ENCODE data around the gene TBCK.

TBCK gene

DNA sequence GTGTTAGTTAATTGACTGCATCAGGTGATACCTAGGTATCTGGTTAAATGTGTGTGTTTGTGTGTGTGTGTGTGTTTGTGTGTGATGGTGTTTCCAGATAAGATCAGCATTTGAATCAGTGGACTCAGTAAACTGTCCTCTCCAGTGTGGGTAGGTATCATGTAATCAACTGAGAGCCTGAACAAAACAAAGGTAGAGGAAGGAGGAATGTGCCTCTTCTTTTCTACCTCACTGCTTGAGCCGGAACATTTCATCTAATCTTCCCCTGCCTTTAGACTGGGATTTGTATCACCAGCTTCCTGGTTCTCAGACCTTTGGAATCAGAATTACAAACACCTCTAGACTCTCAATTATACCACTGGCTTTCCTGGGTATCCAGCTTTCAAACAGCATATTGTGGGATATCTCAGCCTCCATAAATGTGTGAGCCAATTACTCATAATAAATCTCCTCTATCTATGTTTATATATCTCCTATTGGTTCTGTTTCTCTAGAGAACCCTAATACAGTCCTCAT, 120.5 kb downstream of the TBCK start:
- TF ChIP-seq, protein P1, sequence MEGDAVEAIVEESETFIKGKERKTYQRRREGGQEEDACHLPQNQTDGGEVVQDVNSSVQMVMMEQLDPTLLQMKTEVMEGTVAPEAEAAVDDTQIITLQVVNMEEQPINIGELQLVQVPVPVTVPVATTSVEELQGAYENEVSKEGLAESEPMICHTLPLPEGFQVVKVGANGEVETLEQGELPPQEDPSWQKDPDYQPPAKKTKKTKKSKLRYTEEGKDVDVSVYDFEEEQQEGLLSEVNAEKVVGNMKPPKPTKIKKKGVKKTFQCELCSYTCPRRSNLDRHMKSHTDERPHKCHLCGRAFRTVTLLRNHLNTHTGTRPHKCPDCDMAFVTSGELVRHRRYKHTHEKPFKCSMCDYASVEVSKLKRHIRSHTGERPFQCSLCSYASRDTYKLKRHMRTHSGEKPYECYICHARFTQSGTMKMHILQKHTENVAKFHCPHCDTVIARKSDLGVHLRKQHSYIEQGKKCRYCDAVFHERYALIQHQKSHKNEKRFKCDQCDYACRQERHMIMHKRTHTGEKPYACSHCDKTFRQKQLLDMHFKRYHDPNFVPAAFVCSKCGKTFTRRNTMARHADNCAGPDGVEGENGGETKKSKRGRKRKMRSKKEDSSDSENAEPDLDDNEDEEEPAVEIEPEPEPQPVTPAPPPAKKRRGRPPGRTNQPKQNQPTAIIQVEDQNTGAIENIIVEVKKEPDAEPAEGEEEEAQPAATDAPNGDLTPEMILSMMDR (IDR thresholded peaks at IDR 0.05; ENCODE audit: low read depth, low read length), result no peak
- DNase-seq (ENCODE audit: extremely low read depth, low read depth), result no peak

DNA sequence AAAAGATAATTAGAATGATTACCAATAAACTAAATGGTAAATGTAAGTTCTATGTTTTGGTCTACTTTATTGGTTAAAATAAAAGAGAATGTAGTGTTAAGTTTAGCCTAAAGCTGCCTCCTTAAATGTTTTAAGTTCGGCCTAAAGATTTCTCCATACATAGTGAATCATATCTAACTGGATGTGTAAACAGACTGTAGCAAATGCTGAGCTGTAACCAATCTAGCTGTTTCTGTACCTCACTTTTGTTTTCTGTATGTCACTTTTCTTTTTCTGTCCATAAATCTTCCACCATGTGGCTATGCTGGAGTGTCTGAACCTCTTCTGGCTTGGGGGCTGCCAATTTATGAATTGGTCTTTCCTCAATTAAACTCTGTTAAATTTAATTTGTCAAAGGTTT, 121.2 kb downstream of the TBCK start:
- DNase-seq (ENCODE audit: extremely low read depth, low read depth), result no peak
- TF ChIP-seq, protein P1 (IDR thresholded peaks at IDR 0.05; ENCODE audit: low read depth, low read length), result no peak

DNA sequence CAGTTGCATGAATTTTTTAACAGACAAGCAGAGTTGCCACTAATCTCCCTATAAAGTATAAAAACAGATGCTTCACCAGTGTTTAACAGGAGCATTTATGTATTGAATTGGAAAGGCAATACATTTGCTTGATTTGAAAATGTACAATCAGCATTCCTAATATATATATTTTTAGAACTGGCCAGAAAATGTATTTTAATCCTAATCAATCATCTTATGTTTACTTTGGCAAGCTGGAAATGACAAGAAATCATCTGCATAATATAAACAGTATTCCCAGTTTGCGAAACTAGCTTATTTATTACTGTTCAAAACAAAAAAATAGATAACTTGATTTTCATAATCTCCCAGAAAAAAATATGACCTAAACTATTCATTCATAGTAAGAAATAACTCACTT, 123.9 kb downstream of the TBCK start:
- TF ChIP-seq, protein P1 (IDR thresholded peaks at IDR 0.05; ENCODE audit: low read depth, low read length), result no peak
- no peak for DNase-seq (ENCODE audit: extremely low read depth, low read depth)

DNA sequence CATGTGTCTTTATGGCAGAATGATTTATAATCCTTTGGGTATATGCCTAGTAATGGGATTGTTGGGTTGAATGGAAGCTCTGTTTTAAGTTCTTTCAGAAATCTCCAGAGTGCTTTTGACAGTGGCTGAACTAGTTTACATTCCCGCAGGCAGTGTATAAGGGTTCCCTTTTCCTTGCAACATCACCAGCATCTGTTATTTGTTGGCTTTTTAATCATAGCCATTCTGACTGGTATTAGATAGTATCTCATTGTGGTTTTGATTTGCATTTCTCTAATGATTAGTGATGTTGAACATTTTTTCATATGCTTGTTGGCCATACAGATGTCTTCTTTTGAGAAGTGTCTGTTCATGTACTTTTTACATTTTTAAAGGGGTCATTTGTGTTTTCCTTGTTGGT, 129.8 kb downstream of the TBCK start:
- peak; percentile 8 for DNase-seq (ENCODE audit: extremely low read depth, low read depth)
- TF ChIP-seq, protein P1 (IDR thresholded peaks at IDR 0.05; ENCODE audit: low read depth, low read length), result no peak

DNA sequence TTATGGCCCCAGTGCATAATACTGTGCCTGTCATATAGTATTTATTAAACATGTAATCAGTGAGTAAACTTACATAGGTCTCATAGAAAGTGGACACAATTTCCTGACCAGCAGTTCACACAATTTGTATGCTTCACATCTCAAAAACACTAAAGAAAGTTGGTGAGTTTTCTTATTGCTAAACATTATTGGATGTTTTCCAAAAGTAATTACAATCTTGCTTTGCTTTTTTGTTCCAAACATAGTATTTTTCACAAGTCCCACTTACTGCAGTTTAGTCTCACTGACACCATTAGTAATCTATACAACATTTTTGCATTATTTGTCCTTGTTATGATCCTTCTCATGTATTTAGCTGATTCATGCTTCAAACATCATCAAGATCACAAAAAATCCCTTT, 132.5 kb downstream of the TBCK start:
- no peak for DNase-seq (ENCODE audit: extremely low read depth, low read depth)
- TF ChIP-seq, protein P1 (IDR thresholded peaks at IDR 0.05; ENCODE audit: low read depth, low read length), result no peak

DNA sequence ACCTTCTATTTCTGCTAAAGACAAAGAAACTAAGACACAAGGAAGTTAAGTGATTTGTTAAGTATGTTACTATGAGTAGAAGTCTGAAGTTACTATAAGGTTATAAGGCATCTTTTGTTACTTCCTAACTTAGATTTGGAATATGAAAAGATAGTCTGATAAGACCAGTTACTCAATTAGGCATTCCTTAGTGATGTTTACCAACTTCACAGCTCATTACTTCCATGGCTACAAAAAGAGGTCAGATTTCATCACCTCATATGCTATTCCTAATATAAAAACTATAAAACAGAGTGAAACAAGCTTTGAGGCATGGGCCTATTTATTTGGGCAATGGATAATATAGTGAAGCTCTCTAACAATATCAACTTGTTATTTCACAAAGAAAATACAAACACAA, 143.1 kb downstream of the TBCK start:
- TF ChIP-seq, protein P1 (IDR thresholded peaks at IDR 0.05; ENCODE audit: low read depth, low read length), result no peak
- no peak for DNase-seq (ENCODE audit: extremely low read depth, low read depth)

DNA sequence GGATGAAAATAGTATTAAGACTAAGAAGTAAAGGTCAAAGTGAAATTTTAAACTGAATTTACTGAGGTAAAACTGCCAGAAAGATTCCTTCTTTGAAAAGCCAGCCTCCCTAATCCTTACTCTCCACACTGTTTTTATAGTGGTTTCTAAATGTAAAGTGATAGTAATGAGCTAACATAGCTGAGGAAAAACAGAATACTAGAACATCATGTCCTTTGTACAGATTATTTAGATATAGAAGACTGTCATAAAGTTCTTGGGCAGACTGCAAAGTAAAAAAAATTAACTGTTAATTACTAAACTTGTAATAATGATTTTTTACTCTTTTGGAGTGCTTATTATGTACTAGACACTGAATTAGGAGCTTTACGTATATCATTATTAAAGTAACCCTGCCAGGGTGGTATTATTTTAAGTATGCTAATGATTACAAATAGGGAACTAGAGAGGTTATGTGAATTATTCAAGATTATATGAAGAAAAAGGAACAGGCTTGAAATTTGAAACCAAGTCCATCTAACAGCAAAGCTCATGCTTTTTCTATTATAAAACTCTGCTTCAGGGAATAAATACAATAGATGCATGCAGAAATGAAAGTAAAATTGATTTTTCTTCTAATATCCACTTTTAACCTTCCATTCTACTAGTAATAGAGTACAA, 150.5 kb downstream of the TBCK start:
- TF ChIP-seq, protein P1 (IDR thresholded peaks at IDR 0.05; ENCODE audit: low read depth, low read length), result no peak
- DNase-seq (ENCODE audit: extremely low read depth, low read depth), result no peak

Measured in AG09319 (cell line).